HG02678 (cell line): Measurements from ENCODE around the gene LRRC18.

Experiments used
- ATAC-seq: cut with Tn5 transposase; IDR thresholded peaks from one replicate; pipeline ENCODE4 v1.9.1; 2021; ENCODE audit warnings: mild to moderate bottlenecking, moderate library complexity; ENCODE audit not compliant: unreplicated experiment

Gene LRRC18

GRCh38 chr10:48946891-48947500 is 7.4 kb upstream of the LRRC18 start:
- ATAC-seq: no peak

- no peak for ATAC-seq
These were observed 6.7 kb upstream of the LRRC18 start for GRCh38 chr10:48946332-48946731.

GRCh38 chr10:48945441-48946130 is 5.9 kb upstream of the LRRC18 start:
- ATAC-seq: no peak

DNA sequence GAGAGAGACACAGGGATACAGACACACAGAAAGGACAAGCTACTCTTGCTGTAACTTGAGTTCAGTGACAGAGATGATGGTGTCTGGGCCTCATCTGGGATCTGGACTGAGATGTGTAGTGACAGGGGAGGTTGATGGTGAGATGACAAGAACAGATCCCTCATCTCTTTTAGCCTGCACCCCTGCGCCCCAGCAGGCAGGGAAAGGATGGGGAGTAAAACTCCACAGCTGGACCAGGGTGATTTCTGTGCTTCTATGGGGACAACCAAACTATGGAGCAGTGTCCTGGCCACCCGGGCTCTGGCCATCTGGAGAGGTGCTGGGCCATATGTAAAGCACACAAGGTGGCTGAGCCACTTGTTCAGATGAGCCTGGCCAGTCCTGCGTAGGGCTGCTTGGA is 4.5 kb upstream of the LRRC18 start:
- no peak for ATAC-seq

DNA sequence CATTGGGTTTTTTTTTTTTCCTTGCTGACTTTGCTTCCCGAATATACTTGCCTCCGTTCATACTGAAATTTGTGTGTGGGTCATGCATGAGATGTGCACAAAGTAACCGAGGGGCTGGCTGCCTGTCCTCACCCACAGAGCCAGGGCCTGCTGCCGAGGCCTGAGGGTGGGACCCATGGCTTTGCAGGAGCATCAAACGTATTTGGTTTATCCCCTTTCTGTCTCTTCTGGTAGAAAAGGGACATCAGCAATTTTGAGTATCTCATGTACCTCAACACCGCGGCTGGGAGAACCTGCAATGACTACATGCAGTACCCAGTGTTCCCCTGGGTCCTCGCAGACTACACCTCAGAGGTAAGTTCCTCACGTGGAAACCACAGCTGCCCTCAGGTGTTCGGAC is 3.5 kb upstream of the LRRC18 start:
- no peak for ATAC-seq

DNA sequence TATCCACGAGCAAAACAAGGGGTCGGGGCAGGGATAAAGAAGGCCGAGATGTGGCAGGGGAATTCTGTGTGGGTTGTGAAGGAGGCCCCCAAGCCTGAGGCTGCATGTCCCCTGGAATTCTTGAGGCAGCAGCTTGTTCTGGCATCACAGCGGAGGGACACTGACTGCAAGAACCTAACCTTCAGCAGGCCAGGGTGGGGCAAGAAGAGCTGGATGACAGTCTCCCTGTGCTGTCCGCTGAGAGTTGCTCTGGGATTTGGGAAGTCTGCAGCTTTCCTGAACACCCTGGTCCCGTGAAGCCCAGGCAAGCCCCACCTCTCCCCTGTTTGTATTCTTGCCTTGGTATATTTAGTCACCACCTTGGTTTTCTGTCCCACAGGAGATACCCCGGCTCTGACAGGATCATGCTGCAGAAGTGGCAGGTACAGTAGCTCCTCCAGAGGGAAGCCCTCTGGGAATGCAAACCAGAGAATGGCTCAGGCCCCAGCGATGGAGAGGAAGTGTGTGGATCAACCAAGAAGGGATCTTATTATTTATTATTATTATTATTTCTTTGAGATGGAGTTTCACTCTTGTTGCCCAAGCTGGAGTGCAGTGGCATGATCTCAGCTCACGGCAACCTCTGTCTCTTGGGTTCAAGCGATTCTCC is 1.9 kb upstream of the LRRC18 start:
- no peak for ATAC-seq

DNA sequence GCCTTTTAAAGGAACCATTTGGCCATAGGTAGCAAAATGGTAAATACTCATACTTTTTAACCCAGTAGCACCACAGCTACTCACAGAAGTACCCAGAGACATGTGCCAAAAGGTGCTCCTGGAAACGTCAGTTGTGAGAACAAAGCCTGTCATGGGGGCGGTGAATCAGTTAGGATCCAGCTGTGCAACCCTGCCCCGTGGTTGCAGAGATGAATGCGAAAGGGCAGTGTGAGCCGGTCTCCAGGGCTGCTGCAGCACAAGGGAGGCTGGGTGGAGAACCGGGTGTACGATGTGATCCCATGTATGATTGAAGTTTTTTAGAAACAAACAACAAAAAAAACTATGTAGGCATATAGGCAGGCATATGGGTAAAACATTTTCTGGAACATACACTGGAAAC is 1.3 kb upstream of the LRRC18 start:
- ATAC-seq: no peak

DNA sequence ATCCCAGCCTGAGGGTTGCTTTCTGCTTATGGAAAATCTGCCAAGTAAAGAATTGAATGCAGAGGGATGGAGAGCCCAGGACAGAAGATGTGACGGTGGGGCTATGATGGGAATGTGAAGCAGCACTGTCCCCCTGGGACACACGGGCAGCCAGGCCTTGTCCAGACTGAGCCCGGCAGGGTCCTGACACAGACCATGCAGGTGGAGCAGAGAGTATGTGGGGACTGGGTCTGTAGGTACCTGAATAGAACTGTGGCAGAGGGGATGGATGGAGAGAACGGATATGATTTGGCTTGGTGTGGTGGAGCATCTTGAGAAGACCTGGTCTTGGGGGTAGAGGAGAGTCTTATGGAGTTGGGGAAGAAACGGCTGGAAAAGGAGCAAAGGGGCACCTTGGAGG is 732 bp upstream of the LRRC18 start:
- ATAC-seq: no peak

GRCh38 chr10:48938990-48939536 is 577 bp downstream of the LRRC18 start:
- no peak for ATAC-seq

- ATAC-seq: no peak
These were observed 1.4 kb downstream of the LRRC18 start for GRCh38 chr10:48938281-48938680.

DNA sequence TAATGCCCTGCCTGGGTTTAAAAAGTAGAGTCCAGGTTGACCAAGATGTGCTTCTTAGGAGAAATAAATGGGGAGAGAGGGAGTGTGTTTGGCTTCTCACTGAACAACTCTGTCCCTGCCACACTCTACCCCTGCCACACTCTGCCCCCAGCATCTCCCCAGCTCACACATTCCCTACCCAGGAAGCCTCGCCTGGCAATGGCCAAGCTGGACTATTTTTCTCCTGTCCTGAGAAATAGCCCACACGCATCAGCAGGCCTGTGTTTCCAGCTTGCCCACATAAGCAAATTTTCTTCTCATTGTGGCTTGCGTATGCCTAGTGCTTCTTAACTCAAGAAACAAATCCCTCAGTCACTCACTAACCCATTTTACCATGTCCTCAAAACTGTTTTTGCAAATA is 1.8 kb downstream of the LRRC18 start:
- no peak for ATAC-seq

DNA sequence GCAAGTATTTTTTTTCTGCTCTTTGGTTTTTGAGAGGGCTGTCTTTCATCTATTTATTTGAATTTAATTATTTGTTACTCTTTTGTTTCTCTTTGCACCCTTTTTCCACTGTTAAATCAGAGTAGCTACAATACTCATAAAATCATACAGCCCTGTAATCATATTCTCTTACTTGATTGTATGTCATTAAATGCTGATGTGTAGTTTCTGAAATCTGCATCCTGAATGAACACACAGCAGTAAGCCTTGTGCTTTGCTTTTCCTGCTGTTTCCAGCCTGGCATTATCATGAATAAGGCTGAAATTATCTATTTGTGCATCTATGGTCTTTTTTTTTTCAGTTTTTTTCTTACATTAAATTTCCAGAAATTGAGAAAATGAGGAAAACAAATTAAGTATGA is 4.1 kb downstream of the LRRC18 start:
- no peak for ATAC-seq

GRCh38 chr10:48934672-48935501 is 4.8 kb downstream of the LRRC18 start:
- no peak for ATAC-seq

GRCh38 chr10:48932831-48933664 is 6.6 kb downstream of the LRRC18 start:
- ATAC-seq: no peak

DNA sequence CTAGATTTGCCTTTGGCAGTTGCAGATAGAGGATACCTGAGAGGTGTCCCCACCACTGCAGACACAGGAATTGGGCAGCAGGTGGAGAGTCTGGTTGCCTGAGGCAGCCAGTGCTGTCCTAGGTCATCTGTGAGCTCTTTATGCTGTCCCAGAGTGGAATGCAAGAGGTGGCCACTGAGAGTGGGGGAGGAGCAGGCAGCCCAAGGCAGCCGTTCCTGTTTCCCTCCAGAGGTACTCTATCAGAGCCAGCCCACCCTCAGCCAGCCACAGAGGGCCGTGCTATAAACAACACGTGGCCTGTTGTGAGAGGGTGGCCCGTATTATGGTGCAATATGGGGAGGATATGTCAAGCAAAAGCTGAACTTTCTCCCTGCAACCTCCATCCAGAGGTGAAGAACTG is 8.5 kb downstream of the LRRC18 start:
- no peak for ATAC-seq

DNA sequence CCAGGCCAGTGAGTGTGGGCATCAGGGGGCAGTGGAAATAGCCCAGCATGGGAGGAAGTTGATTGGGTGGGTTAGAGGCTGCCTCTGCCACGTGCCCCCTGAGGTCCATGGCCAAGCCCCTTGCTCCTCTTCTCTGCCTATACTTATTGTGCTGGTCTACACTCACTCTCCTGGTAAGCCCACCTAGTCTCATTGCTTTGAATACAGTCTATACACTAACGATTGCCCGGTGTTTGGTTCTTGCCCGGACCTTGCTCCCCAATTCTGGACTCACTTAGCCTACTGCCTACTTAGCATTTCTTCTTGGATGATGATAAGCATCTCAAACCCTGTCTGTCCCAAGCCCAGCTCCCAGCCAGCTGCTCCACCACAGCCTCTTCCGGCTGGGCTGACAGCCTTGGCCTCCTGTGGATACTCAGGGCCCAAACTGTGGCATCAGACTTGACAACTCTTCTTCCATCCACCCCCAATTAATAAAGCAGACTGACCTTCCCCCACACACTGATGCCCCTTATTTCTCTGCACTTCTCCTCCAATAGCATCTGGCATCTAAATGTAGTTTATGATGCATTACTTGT is 10.1 kb downstream of the LRRC18 start:
- no peak for ATAC-seq

- no peak for ATAC-seq
These were observed 12.7 kb downstream of the LRRC18 start for GRCh38 chr10:48926764-48927540.

DNA sequence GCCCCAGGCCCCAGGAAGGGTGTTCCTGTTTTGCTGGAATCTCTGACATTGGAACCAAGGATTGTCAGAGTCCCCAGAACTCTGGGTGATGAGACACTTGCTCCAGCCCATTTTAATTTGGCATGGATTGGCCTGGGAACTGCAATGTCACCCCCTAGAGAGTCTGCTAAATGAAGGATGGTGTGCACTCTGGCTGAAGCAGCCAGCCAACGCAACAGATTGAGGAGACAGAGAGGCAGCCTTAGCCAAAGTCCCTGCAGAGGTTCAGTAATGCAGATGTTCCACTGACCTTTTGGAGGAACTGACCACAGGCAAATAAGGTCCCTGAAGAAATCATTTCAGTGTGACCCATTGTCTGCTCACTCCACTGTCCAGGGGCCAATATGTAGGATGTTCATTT is 13.4 kb downstream of the LRRC18 start:
- ATAC-seq: no peak

DNA sequence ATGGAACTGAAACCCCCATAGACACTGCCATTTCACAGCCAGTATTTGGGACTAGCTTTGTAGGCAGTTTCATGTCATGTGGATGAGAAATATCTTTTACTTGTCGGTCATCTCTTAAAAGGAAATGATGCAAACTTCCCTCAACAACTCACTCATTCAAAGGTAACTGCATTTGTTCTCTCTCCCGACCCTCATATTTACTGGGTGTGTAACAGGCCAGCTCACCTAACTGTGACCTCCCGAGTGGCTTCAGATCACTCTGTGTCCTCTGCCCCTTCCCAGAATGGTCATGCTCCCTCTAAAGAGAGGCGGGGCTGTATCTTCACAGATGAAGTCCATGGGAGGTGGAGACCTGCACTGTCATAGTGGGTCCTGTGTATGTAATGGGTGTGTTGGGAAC is 14.7 kb downstream of the LRRC18 start:
- ATAC-seq: no peak
